ENCODE results near the gene HIRIP3.

DNA sequence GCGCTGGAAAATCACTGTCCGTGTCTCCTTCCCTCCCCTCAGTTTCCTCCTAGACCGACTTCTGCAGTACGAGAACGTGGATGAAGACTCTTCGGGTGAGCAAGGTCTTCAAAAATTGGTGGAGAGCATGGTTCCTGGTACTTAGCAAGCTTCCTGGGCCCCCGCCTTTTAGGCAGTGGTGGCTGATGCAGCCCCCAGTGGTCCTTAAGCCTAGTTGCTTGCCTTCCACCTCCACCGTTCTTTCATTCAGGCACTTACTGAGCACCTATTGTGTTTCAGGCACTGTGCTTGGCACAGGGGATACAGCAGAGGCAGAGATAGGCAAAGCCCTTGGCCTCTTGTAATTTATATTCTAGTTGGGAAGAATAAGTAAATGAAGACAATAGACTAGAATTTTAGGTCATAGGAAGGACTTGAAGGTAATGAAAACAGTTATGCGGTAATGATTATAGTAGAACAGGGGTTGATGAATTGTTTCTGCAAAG lies 1.4 kb upstream of the HIRIP3 start:
- TF ChIP-seq CTCF (IDR thresholded peaks at IDR 0.05), result no peak
- no peak for TF ChIP-seq POLR2A (IDR thresholded peaks at IDR 0.05)
